ENCODE data around the gene APOBR.

APOBR gene

DNA sequence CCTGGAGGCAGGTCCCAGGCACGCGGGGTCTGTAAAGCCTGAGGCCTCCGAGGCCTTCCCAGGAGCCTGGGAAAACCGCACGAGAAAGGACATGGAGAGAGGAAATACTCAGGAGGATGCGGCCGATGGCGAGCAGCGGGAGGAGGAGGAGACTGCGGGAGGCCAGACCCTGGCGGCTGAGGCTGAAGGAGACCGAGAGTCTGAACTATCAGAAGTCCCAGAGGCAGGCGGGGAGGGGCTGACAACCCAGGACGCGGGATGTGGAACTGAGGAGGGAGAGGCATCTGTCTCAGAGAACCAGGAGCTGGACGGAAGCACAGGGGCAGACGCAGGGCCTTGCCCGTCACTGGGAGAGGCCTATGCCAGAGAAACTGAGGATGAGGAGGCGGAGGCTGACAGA, 2.4 kb downstream of the APOBR start:
- no peak for TF ChIP-seq ZNF70 (CRISPR knock-in tag; IDR thresholded peaks at IDR 0.05)
- no peak for TF ChIP-seq BACH2 (CRISPR knock-in tag; IDR thresholded peaks at IDR 0.05; ENCODE audit: borderline replicate concordance)
- TF ChIP-seq PPARA (CRISPR knock-in tag; IDR thresholded peaks at IDR 0.05; ENCODE audit: borderline replicate concordance) = no peak
- no peak for TF ChIP-seq TCF4 (CRISPR knock-in tag; IDR thresholded peaks at IDR 0.05; ENCODE audit: borderline replicate concordance)
- TF ChIP-seq RARB (CRISPR knock-in tag; IDR thresholded peaks at IDR 0.05) = no peak
- TF ChIP-seq ZFP30 (CRISPR knock-in tag; IDR thresholded peaks at IDR 0.05) = no peak
- ATAC-seq = no peak

DNA sequence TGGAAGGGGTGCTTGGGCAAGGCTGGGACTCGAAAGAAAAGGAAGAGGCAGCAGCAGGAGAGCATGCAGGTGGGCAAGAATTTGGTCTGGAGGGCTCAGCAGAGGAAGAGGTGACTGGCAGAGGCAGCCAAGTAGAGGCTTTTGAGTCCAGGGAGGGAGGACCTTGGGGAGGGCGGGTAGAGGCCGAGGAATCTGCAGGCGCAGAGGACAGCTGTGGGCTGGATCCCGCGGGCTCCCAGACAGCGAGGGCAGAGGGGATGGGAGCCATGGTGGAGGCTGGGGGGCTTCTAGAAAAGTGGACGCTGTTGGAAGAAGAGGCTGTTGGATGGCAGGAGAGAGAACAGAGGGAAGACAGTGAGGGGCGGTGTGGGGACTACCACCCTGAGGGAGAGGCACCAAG, 2.9 kb downstream of the APOBR start:
- TF ChIP-seq, protein P1, sequence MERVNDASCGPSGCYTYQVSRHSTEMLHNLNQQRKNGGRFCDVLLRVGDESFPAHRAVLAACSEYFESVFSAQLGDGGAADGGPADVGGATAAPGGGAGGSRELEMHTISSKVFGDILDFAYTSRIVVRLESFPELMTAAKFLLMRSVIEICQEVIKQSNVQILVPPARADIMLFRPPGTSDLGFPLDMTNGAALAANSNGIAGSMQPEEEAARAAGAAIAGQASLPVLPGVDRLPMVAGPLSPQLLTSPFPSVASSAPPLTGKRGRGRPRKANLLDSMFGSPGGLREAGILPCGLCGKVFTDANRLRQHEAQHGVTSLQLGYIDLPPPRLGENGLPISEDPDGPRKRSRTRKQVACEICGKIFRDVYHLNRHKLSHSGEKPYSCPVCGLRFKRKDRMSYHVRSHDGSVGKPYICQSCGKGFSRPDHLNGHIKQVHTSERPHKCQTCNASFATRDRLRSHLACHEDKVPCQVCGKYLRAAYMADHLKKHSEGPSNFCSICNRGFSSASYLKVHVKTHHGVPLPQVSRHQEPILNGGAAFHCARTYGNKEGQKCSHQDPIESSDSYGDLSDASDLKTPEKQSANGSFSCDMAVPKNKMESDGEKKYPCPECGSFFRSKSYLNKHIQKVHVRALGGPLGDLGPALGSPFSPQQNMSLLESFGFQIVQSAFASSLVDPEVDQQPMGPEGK (CRISPR knock-in tag; IDR thresholded peaks at IDR 0.05; ENCODE audit: borderline replicate concordance) = no peak
- TF ChIP-seq SNAI2 (CRISPR knock-in tag; IDR thresholded peaks at IDR 0.05) (no peak), BACH2 (CRISPR knock-in tag; IDR thresholded peaks at IDR 0.05; ENCODE audit: borderline replicate concordance) (no peak), CSDC2 (CRISPR knock-in tag; IDR thresholded peaks at IDR 0.05) (no peak), ZFP3 (CRISPR knock-in tag; IDR thresholded peaks at IDR 0.05) (no peak), PPARA (CRISPR knock-in tag; IDR thresholded peaks at IDR 0.05; ENCODE audit: borderline replicate concordance) (no peak), OSR1 (CRISPR knock-in tag; IDR thresholded peaks at IDR 0.05) (no peak), RARB (CRISPR knock-in tag; IDR thresholded peaks at IDR 0.05) (no peak), ZNF565 (CRISPR knock-in tag; conservative IDR thresholded peaks at IDR 0.05; ENCODE audit: low read depth) (no peak), ISL1 (CRISPR knock-in tag; IDR thresholded peaks at IDR 0.05) (no peak)
- TF ChIP-seq, protein P2, sequence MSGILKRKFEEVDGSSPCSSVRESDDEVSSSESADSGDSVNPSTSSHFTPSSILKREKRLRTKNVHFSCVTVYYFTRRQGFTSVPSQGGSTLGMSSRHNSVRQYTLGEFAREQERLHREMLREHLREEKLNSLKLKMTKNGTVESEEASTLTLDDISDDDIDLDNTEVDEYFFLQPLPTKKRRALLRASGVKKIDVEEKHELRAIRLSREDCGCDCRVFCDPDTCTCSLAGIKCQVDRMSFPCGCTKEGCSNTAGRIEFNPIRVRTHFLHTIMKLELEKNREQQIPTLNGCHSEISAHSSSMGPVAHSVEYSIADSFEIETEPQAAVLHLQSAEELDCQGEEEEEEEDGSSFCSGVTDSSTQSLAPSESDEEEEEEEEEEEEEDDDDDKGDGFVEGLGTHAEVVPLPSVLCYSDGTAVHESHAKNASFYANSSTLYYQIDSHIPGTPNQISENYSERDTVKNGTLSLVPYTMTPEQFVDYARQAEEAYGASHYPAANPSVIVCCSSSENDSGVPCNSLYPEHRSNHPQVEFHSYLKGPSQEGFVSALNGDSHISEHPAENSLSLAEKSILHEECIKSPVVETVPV (CRISPR knock-in tag; IDR thresholded peaks at IDR 0.05) = no peak
- ATAC-seq = no peak

DNA sequence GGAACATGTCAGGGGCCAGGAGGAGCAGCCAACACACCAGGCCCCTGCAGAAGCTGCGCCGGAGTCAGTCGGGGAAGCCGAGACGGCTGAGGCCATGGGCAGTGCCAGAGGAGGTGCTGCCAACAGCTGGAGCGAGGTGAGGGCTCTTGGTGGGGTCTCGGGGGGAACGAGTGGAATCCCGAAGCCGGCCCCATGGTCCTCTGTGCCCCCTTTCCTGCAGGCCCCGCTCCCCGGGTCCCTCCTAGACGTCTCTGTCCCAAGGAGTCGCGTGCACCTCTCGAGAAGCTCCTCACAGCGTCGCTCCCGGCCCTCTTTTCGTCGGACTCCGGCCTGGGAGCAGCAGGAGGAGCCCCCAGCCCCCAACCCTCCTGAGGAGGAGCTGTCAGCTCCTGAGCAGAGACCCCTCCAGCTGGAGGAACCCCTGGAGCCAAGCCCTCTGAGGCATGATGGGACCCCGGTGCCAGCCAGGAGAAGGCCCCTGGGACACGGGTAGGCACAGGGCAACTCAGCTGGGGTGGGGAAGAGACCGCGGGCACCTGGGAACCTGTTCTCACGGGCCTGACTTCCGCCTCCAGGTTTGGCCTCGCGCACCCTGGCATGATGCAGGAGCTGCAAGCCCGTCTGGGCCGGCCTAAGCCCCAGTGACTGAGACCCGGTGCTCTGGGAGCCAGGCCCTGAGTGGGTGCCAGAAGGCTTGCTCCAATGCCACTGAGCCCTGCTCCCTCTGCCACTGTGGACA, 3.6 kb downstream of the APOBR start:
- no peak; the same call in 2 of the 3 replicates for ATAC-seq
- TF ChIP-seq ZNF70 (CRISPR knock-in tag; IDR thresholded peaks at IDR 0.05) (no peak), TOX (CRISPR knock-in tag; IDR thresholded peaks at IDR 0.05; ENCODE audit: borderline replicate concordance) (no peak), GLIS3 (CRISPR knock-in tag; IDR thresholded peaks at IDR 0.05) (no peak), ARNTL (CRISPR knock-in tag; IDR thresholded peaks at IDR 0.05; ENCODE audit: borderline replicate concordance, low read depth) (no peak), ISL1 (CRISPR knock-in tag; IDR thresholded peaks at IDR 0.05) (no peak), BACH2 (CRISPR knock-in tag; IDR thresholded peaks at IDR 0.05; ENCODE audit: borderline replicate concordance) (no peak), SNAI2 (CRISPR knock-in tag; IDR thresholded peaks at IDR 0.05) (no peak), ZC3H10 (CRISPR knock-in tag; IDR thresholded peaks at IDR 0.05) (no peak), ZNF565 (CRISPR knock-in tag; conservative IDR thresholded peaks at IDR 0.05; ENCODE audit: low read depth) (no peak), PPARA (CRISPR knock-in tag; IDR thresholded peaks at IDR 0.05; ENCODE audit: borderline replicate concordance) (no peak), ESRRG (CRISPR knock-in tag; IDR thresholded peaks at IDR 0.05) (no peak), ZFP3 (CRISPR knock-in tag; IDR thresholded peaks at IDR 0.05) (no peak), ZNF8 (CRISPR knock-in tag; IDR thresholded peaks at IDR 0.05) (no peak), CSDC2 (CRISPR knock-in tag; IDR thresholded peaks at IDR 0.05) (no peak), TCF4 (CRISPR knock-in tag; IDR thresholded peaks at IDR 0.05; ENCODE audit: borderline replicate concordance) (no peak)
- TF ChIP-seq, protein P2 (CRISPR knock-in tag; IDR thresholded peaks at IDR 0.05) = no peak
- TF ChIP-seq, protein P1 (CRISPR knock-in tag; IDR thresholded peaks at IDR 0.05; ENCODE audit: borderline replicate concordance) = no peak
- TF ChIP-seq, protein P3, sequence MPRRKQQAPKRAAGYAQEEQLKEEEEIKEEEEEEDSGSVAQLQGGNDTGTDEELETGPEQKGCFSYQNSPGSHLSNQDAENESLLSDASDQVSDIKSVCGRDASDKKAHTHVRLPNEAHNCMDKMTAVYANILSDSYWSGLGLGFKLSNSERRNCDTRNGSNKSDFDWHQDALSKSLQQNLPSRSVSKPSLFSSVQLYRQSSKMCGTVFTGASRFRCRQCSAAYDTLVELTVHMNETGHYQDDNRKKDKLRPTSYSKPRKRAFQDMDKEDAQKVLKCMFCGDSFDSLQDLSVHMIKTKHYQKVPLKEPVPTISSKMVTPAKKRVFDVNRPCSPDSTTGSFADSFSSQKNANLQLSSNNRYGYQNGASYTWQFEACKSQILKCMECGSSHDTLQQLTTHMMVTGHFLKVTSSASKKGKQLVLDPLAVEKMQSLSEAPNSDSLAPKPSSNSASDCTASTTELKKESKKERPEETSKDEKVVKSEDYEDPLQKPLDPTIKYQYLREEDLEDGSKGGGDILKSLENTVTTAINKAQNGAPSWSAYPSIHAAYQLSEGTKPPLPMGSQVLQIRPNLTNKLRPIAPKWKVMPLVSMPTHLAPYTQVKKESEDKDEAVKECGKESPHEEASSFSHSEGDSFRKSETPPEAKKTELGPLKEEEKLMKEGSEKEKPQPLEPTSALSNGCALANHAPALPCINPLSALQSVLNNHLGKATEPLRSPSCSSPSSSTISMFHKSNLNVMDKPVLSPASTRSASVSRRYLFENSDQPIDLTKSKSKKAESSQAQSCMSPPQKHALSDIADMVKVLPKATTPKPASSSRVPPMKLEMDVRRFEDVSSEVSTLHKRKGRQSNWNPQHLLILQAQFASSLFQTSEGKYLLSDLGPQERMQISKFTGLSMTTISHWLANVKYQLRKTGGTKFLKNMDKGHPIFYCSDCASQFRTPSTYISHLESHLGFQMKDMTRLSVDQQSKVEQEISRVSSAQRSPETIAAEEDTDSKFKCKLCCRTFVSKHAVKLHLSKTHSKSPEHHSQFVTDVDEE (CRISPR knock-in tag; IDR thresholded peaks at IDR 0.05) = no peak
- TF ChIP-seq, protein P4, sequence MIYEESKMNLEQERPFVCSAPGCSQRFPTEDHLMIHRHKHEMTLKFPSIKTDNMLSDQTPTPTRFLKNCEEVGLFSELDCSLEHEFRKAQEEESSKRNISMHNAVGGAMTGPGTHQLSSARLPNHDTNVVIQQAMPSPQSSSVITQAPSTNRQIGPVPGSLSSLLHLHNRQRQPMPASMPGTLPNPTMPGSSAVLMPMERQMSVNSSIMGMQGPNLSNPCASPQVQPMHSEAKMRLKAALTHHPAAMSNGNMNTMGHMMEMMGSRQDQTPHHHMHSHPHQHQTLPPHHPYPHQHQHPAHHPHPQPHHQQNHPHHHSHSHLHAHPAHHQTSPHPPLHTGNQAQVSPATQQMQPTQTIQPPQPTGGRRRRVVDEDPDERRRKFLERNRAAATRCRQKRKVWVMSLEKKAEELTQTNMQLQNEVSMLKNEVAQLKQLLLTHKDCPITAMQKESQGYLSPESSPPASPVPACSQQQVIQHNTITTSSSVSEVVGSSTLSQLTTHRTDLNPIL (CRISPR knock-in tag; IDR thresholded peaks at IDR 0.05; ENCODE audit: low read depth) = no peak
- TF ChIP-seq, protein P5, sequence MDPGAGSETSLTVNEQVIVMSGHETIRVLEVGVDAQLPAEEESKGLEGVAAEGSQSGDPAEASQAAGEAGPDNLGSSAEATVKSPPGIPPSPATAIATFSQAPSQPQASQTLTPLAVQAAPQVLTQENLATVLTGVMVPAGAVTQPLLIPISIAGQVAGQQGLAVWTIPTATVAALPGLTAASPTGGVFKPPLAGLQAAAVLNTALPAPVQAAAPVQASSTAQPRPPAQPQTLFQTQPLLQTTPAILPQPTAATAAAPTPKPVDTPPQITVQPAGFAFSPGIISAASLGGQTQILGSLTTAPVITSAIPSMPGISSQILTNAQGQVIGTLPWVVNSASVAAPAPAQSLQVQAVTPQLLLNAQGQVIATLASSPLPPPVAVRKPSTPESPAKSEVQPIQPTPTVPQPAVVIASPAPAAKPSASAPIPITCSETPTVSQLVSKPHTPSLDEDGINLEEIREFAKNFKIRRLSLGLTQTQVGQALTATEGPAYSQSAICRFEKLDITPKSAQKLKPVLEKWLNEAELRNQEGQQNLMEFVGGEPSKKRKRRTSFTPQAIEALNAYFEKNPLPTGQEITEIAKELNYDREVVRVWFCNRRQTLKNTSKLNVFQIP (CRISPR knock-in tag; IDR thresholded peaks at IDR 0.05; ENCODE audit: borderline replicate concordance, low read depth) = no peak

Measured in SK-N-SH treated with all-trans-retinoic acid at 6 μM for 48 hours (cell line).